Embryonic facial prominence (tissue), 1 donor: ENCODE measurements around the gene FAM13B.
"Not testable (repeated sequence)": the region's sequence is repeated elsewhere in the genome, so short reads cannot be mapped to it uniquely, and the experiment has no call there.

Source experiments
- DNase-seq: peaks from one replicate; pipeline ENCODE4 v3.0.0-alpha.2; 2016; ENCODE audit errors: extremely low spot score

Gene FAM13B

GRCh38 chr5:138033907-138034306 lies 1.0 kb upstream of the FAM13B start:
- no peak for DNase-seq

- no peak for DNase-seq
These were observed 518 bp upstream of the FAM13B start for GRCh38 chr5:138033386-138033808.

GRCh38 chr5:138032028-138032571 lies 779 bp downstream of the FAM13B start:
- no peak for DNase-seq

- DNase-seq: no peak
These were observed 2.9 kb downstream of the FAM13B start for GRCh38 chr5:138029944-138030343.

- no peak for DNase-seq
These were observed 3.4 kb downstream of the FAM13B start for GRCh38 chr5:138029501-138029900.

GRCh38 chr5:138028971-138029365 lies 3.9 kb downstream of the FAM13B start:
- no peak for DNase-seq

GRCh38 chr5:138028262-138028970 lies 4.5 kb downstream of the FAM13B start:
- DNase-seq: not testable (repeated sequence)

GRCh38 chr5:138026793-138027192 lies 6.1 kb downstream of the FAM13B start:
- not testable (repeated sequence) for DNase-seq

GRCh38 chr5:138025285-138025684 lies 7.6 kb downstream of the FAM13B start:
- DNase-seq: no peak

- no peak for DNase-seq
These were observed 8.8 kb downstream of the FAM13B start for GRCh38 chr5:138024117-138024516.

- DNase-seq: no peak
These were observed 10.0 kb downstream of the FAM13B start for GRCh38 chr5:138022912-138023311.

- DNase-seq: no peak
These were observed 11.1 kb downstream of the FAM13B start for GRCh38 chr5:138021771-138022170.

GRCh38 chr5:138018849-138019248 lies 14.0 kb downstream of the FAM13B start:
- no peak for DNase-seq

GRCh38 chr5:138015916-138016315 lies 17.0 kb downstream of the FAM13B start:
- no peak for DNase-seq

GRCh38 chr5:138011991-138012390 lies 20.9 kb downstream of the FAM13B start:
- DNase-seq: no peak

GRCh38 chr5:138000102-138000723 lies 32.7 kb downstream of the FAM13B start:
- DNase-seq: no peak

- no peak for DNase-seq
These were observed 35.1 kb downstream of the FAM13B start for GRCh38 chr5:137997726-137998213.

- DNase-seq: no peak
These were observed 37.1 kb downstream of the FAM13B start for GRCh38 chr5:137995749-137996128.

- no peak for DNase-seq
These were observed 37.7 kb downstream of the FAM13B start for GRCh38 chr5:137995077-137995748.

GRCh38 chr5:137994556-137994955 lies 38.3 kb downstream of the FAM13B start:
- no peak for DNase-seq

GRCh38 chr5:137989419-137989818 lies 43.5 kb downstream of the FAM13B start:
- no peak for DNase-seq

GRCh38 chr5:137975208-137975607 lies 57.7 kb downstream of the FAM13B start:
- no peak for DNase-seq
